Thoracic aorta (tissue), 2 donors: ENCODE results near the gene IGSF9B. TPM values are rescaled to one million over a fixed set of nuclear protein-coding genes. Genes with fewer than 3 reads are reported as not detected.

Experiments
- ATAC-seq: fragments of 150-250 bp; one replicate; pipeline ENCODE4 v1.8.0; 2017; ENCODE audit warnings: low read depth; ENCODE audit not compliant: insufficient number of reproducible peaks, low FRiP score
- DNase-seq: peaks from one replicate; pipeline ENCODE4 v3.0.0-alpha.2; 2020; ENCODE audit warnings: low spot score
- H3K27ac ChIP-seq, 2 donors: fragments of 200-600 bp; sonication (generic); 1 replicate in 1 of 2; 2 replicates in 1 of 2; pipeline ENCODE4 v1.5.1; 2016; ENCODE audit warnings: mild to moderate bottlenecking in 2 of 2, moderate library complexity in 2 of 2
- H3K27me3 ChIP-seq: fragments of 200-600 bp; sonication (generic); replicated peaks from 2 replicates; pipeline ENCODE4 v1.6.0; 2016; ENCODE audit warnings: mild to moderate bottlenecking; ENCODE audit not compliant: insufficient read depth
- H3K36me3 ChIP-seq: fragments of 200-600 bp; sonication (generic); one replicate; pipeline ENCODE4 v1.5.1; 2016
- H3K4me1 ChIP-seq, 2 donors: fragments of 200-600 bp; sonication (generic); 1 replicate in 1 of 2; 2 replicates in 1 of 2; pipeline versions ENCODE4 v1.5.1 to v1.6.0; 2016; ENCODE audit warnings: low read depth in 2 of 2, mild to moderate bottlenecking in 1 of 2; ENCODE audit not compliant: control insufficient read depth in 1 of 2
- H3K4me3 ChIP-seq: fragments of 200-600 bp; sonication (generic); 2 replicates; pipeline ENCODE4 v1.5.1; 2016; ENCODE audit warnings: mild to moderate bottlenecking
- H3K9me3 ChIP-seq: fragments of 200-600 bp; sonication (generic); 2 replicates; pipeline ENCODE4 v1.5.1; 2016
- CTCF ChIP-seq: fragments of 200-600 bp; sonication (generic); IDR thresholded peaks from one replicate; pipeline ENCODE4 v1.5.1; 2019; ENCODE audit warnings: antibody characterized with exemption
- total RNA-seq, 2 donors: library from RNA; depleted of rRNA; stranded (reverse); fragments of >200 nt; gene quantifications; one replicate each; pipeline versions ENCODE4 v1.1.0 to v1.2.3, GENCODE V29; 2016

The IGSF9B gene
- total RNA-seq, 2 donors from 2014 or later = 67.1 to 77.2 TPM

GRCh38 chr11:133955081-133955891 is 1.5 kb downstream of the IGSF9B start:
- Histone ChIP-seq H3K4me1 (peaks cover 13 to 58% of the 10 kb centered on the region in 2 donors), H3K27me3 (no peaks in the 10 kb centered on the region), H3K36me3 (no peaks in the 10 kb centered on the region), H3K27ac (peak overlapping the region; percentile 93 to 94), H3K4me3 (peak overlapping the region; percentile 81), H3K9me3 (no peaks in the 10 kb centered on the region)
- DNase-seq (peak; percentile 70), ATAC-seq (no peak)
- no peak for TF ChIP-seq CTCF

- peaks cover 21 to 71% of the 10 kb centered on the region in 2 donors for H3K4me1 ChIP-seq
- no peak for ATAC-seq
- no peaks in the 10 kb centered on the region for H3K27me3 ChIP-seq
- peak overlapping the region; percentile 93 to 94 for H3K27ac ChIP-seq
- no peaks in the 10 kb centered on the region for H3K36me3 ChIP-seq
- no peak for DNase-seq
- no peaks in the 10 kb centered on the region for H3K9me3 ChIP-seq
- TF ChIP-seq CTCF = no peak
- H3K4me3 ChIP-seq = peak overlapping the region; percentile 81
Observed at GRCh38 chr11:133953999-133954398, 2.8 kb downstream of the IGSF9B start.

GRCh38 chr11:133953547-133953946 is 3.2 kb downstream of the IGSF9B start:
- ATAC-seq (no peak), DNase-seq (no peak)
- Histone ChIP-seq H3K27ac (peak overlapping the region; percentile 93 to 94), H3K27me3 (no peaks in the 10 kb centered on the region), H3K9me3 (no peaks in the 10 kb centered on the region), H3K4me1 (peaks cover 21 to 76% of the 10 kb centered on the region in 2 donors), H3K36me3 (no peaks in the 10 kb centered on the region), H3K4me3 (peak overlapping the region; percentile 81)
- TF ChIP-seq CTCF = no peak

GRCh38 chr11:133952199-133953190 is 4.3 kb downstream of the IGSF9B start:
- no peaks in the 10 kb centered on the region for H3K27me3 ChIP-seq
- no peaks in the 10 kb centered on the region for H3K36me3 ChIP-seq
- peak overlapping the region; percentile 93 to 94 for H3K27ac ChIP-seq
- no peak for ATAC-seq
- no peak for DNase-seq
- peaks cover 31 to 81% of the 10 kb centered on the region in 2 donors for H3K4me1 ChIP-seq
- TF ChIP-seq CTCF = no peak
- peak overlapping the region; percentile 70 for H3K4me3 ChIP-seq
- no peaks in the 10 kb centered on the region for H3K9me3 ChIP-seq
